GM18505 (cell line): ENCODE measurements around the gene TPRKB.
"Not testable (repeated sequence)": the region's sequence is repeated elsewhere in the genome, so short reads cannot be mapped to it uniquely, and the experiment has no call there.

Experiments
- ATAC-seq: cut with Tn5 transposase; IDR thresholded peaks from one replicate; pipeline ENCODE4 v1.9.1; 2021; ENCODE audit not compliant: unreplicated experiment
- POLR2A ChIP-seq: IDR thresholded peaks from 4 replicates; pipeline ENCODE4 v1.6.1; 2011; ENCODE audit warnings: borderline replicate concordance; ENCODE audit not compliant: insufficient read depth, insufficient read length; ENCODE audit errors: extremely low read depth

Gene TPRKB

DNA sequence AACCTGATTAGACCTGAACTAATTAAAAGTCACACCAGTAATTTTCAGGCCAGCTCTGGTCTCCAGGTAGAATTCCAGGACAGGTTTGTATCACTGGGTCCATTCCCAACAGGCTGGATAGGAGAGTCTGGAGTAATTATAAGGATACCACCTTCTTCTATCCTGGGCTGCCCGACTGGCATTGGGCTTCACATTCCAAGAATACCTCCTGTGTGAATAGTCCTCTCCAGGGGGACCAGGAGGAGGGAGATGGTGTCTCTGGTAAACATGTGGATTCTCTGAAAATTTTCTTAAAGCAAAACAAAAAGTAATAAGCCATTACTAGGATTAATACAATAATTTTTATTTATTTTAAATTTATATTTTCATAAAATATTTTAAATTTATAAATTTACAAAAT, 25.4 kb upstream of the TPRKB start:
- no peak for TF ChIP-seq POLR2A
- no peak for ATAC-seq

DNA sequence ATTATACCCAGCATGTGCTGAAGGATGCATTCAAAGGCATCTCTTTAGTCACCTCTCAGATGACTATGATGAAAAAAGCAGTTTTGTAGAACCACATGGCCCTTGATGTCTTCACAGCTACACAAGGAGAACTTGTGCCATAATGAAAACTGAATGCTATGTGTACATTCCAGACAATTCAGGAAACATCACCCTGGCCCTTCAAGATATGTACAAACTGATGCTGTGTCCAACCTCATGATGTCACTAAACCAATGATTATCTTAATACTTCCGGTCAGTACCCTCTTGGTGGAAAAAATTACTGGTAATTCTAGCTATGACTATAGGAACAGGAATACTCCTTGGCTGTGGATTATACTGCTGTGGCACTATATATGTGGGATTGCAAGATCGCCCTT, 22.8 kb upstream of the TPRKB start:
- no peak for TF ChIP-seq POLR2A
- no peak for ATAC-seq

DNA sequence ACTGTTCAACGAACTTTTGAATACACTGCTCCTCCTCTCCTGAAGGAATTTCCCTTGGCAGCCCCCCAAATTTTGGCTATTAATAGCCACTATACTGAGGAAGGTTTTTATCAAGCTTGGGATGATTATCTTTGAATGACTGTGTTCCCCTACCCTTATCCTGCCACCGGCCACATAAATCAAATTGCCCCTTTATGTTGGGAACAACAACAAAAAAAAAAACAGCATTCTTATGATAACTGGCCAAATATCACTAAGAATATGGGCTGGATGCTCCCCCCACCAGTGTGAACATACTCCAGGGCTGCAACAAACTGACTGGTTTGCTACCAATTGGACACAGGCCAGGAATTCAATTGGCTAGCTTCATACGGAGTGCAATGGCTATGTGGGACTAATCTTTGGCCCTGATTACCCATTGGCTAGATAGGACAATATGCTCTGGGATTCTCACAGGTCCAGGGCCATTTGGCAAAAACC, 22.2 kb upstream of the TPRKB start:
- TF ChIP-seq POLR2A, result no peak
- ATAC-seq, result no peak

DNA sequence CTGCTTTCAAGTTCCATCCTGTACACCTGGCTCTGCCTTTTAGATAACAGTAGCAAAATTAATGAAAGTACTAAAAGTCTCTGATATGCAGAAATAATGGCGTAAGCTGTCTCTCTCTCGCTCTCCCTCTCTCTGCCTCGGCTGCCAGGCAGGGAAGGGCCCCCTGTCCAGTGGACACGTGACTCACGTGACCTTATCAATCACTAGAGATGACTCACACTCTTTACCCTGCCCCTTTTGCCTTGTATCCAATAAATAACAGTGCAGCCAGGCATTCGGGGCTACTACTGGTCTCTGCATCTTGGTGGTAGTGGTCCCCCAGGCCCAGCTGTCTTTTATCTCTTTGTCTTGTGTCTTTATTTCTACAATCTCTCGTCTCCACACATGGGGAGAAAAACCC, 17.2 kb upstream of the TPRKB start:
- not testable (repeated sequence) for ATAC-seq

DNA sequence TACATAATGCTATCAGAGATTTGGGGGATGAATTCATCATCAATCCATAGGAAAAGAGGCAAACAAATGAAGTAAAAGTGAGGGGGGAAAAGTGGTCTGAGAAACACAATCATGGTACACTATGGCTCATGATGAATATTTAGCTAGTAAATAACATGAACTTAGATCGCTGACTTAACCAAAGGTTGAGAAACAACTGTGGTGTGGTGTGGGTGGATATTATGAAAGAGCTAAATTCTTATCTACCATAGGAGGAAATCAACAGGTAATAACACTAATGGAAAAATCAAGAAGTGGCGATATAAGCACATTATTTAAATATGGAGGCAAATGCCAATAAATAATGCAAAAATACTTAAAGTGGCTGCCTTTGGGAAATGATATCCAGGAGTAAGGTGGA, 12.2 kb upstream of the TPRKB start:
- no peak for ATAC-seq
- no peak for TF ChIP-seq POLR2A

DNA sequence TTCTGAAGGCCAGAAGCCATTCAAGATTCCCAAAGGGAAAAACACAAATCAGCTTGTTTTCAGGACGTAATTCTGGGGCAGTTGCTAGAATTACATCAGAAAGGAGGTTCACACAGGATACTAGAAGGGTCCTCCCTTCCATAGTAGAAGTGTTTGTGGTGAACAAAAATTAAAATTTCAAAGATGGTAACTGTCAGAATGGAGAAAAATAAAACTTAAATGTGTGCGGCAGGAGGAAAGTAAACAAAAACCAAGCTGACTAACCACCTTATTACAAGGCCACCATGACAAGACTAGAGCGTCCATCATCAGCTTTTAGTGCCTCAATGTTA, 9.7 kb upstream of the TPRKB start:
- ATAC-seq, result no peak
- no peak for TF ChIP-seq POLR2A

DNA sequence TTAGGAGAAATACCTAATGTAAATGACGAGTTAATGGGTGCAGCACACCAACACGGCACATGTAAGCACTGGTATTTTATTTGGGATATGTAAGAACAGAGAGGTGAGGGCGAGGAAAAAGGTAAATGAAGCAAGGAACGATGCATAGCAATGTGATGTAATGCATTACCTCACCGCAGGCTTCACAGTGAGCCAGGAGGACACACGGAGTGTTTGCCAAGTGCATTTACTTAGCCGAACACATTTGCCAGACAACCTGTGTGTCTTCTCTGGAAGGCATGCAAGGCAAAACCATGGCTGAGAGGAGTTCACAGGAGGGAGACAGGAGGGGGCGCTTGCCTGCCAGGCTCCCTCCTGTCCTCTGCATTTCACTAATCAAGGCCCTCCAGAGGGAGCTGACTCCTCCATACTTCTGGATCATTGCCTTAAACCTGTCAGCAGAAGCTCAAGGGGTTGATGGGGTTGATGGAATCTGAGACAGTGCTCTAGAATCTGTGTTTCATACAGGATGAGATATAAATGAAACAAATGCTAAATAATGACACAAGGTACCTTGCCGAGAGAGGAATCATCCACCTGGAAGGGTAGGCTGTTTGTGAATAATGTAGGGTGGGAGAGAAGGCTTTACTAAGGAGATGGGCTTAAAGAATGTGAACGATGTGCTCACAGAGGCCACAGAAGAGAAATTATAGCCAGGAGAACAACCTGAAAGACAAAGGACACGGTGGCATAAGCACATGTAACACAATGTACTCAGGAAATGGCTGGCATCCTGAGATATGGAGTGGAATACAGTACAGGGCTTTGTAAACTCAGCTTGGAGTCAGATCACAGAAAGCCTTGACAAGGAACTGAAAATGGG, 9.1 kb upstream of the TPRKB start:
- no peak for ATAC-seq
- TF ChIP-seq POLR2A, result no peak

DNA sequence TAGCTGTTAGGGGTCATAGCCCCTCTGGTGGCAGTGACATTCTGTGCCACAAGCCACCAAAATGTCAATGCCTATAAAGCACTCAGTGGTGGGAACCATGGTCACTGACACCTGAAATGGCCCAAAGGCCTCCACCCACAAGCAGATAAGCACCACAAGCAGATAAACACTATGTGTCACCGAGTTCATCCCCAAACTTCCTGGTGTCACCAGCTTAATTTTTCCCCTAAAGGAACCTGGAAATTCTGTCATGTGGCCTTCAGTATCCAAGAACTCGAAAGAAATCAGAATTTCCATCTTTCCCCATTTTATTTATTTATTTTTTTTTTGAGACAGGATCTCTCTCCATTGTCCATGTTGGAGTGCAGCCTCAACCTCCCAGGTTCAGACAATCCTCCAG, 3.6 kb upstream of the TPRKB start:
- no peak for TF ChIP-seq POLR2A
- no peak for ATAC-seq

DNA sequence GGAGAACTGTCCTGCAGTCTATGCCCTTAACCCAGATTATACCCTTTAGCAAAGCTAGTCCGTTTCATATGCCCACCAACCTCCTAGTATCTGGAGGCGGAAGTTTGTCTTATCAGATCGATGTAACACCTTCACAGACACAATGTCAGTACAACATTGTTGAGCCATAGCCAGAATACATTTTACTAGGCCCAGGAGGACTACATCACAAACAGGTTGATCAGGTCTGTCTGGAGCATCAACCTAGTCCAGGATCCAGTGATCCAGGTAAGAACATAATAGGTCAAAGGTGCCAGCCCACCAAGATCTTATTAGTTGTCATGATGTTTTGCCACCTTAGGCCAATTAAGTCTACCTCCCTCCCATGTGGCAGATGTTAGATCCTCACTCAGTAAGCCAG, 2.0 kb upstream of the TPRKB start:
- ATAC-seq, result no peak
- no peak for TF ChIP-seq POLR2A

DNA sequence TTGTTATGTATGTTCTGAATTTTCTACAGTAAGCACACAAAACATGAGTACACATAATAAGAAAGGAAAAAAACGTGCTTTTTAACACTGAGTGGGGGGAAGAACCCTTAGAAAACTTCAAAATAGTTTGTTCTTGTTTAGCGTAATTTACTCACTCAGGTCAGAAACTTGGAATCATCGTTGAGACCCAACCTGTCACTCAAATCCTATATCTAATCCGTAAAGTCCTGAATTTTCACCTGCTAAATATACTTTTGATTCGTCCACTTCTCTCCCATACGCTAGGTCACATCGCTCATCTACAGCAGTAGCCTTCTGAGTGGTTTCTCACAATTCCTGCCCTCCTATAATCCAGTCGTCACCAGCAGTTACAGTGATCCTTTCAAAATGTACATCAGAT, 767 bp downstream of the TPRKB start:
- no peak for ATAC-seq
- TF ChIP-seq POLR2A, result no peak

DNA sequence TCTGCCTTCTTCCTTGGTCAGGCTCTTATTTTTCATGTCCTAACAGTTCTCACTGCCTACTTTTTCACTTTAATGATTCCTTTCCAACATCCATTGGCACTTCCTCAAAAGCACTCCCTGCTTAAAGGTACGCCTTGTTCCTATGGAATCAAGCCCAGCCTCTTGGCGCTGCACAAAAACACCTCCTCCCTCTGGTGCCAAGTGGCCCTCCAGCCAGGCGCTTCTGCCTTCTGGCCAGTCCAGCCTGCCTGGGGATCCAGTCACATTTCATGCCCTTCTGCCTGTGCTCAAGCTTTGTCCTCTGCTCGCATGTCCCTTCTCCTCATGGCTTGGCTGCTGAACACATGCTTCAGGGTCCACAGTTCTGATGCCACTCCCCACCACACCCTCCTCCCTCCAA, 6.3 kb downstream of the TPRKB start:
- no peak for ATAC-seq
- no peak for TF ChIP-seq POLR2A

DNA sequence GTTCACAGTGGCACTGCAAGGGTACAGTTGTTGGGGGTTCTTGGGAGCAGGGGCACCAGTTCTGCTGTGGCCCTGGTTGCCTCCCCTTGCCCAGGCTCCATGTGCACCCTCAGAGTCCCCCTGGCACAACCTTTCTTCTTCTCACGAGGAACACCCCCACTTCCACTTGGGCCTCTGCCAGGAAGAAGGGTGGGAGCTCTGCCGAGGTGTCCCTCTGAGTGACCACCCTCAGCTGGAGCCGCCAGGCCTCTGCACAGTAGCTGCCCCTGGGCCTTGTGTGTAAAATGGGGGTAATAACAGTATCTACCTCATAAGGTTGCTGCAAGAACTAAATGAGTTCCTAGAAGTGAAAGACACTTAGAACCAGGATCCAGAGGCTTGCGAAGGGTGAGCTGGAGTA, 8.4 kb downstream of the TPRKB start:
- no peak for TF ChIP-seq POLR2A
- ATAC-seq, result no peak

DNA sequence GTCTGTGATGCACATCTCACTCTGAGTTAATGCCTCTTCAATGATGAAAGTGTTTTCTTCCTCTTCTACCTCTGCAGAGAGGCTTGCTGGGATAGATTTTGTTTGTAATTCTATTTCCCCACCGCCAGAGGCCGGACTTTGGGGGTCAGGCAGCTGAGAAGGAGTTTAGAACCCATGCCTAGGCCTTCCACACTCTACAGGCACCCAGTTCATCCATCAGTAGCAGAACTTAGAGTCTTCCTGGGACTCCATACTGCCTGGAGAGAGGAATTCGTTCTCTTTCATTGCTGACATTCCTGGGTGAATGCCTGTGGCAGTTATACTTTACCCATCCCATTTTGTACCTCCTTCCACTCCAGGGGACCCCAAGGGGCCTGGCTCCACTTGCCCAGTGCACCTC, 9.1 kb downstream of the TPRKB start:
- ATAC-seq, result no peak
- no peak for TF ChIP-seq POLR2A

DNA sequence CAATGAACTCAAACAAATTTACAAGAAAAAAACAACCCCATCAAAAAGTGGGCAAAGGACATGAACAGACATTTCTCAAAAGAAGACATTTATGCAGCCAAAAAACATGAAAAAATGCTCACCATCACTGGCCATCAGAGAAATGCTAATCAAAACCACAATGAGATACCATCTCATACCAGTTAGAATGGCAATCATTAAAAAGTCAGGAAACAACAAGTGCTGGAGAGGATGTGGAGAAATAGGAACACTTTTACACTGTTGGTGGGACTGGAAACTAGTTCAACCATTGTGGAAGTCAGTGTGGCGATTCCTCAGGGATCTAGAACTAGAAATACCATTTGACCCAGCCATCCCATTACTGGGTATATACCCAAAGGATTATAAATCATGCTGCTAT, 10.5 kb downstream of the TPRKB start:
- not testable (repeated sequence) for ATAC-seq

DNA sequence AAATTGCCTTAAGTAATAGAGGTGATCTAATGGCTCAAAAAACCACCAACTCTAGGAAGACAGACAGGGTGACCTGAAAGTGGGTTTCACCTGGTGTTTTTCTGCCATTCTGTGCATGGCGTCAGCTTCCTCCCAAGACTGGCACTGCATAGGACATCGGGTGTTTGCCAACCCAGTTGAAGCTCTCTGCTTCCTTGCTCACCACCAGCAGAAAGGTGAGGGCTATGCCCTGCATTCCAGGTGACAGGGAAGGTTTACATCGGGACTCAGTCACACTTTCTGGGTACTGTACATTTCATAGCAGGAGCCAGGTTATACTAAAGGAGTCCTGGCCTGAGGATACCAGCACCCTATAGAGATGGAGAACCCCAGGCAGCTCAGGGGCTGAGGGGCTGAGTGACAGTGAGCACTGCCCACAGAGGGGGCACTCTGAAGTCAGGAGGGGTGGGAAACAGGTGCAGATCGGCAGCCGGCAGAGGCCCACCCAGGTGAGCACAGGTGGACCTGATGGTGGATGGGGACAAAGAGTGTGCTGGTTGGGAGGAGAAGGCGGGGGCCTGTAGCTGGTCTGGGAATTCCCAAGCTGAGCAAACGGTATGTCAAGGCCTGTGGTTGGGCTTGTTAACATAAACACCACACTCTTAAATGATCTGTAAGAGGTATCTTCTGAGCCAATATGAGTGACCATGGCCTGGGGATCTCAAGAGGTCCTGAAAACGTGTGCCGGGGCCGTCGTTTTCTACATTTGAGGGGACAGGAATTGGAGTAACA, 18.1 kb downstream of the TPRKB start:
- ATAC-seq, result no peak
- no peak for TF ChIP-seq POLR2A

DNA sequence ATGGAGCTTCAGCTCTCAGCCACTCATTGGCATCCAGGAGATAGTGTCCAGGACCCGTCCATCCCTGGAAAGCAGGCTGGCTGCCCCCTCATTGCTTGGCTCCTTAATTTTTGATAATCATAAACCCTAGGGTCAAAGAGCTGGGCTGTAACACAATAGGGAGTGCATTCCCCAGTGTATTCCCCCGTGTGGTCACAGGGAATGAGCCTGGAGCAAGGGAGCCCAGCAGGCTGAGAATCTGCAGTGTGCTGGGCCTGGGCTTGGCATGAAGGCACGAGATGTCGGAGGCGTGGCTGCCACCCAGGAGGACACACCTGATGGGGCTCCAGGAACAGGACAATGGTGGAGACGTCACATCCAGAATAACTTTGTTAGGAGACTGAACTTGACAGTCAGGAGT, 18.7 kb downstream of the TPRKB start:
- TF ChIP-seq POLR2A, result no peak
- no peak for ATAC-seq

DNA sequence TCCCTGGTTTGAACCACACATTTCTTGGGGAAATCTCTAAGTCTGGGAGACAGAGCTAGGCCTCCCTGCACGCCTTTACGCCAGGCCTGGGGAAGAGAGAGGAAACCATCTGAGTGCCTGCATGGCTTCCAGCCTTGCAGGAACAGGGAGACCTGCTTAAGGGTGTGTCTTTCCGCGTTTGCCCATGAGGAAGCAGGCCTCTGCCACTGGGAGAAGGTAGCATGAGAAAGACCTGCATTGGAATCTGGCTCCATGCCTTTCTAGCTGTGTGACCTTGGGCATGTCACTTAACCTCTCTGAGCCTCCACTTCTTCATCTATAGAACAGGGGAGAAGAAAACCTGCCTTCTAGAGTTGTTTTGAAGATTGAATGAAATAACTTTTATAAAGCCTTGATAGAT, 19.4 kb downstream of the TPRKB start:
- not testable (repeated sequence) for ATAC-seq
